Skeletal muscle tissue (tissue), 4 donors: Measurements from ENCODE around the gene CALM3. TPM values are rescaled to one million over a fixed set of nuclear protein-coding genes. Genes with fewer than 3 reads are reported as not detected.

Experiments used
- H3K27ac ChIP-seq: one replicate; pipeline ENCODE4 v1.7.0; 2013; ENCODE audit warnings: mild to moderate bottlenecking, low read depth, low read length, inconsistent platforms
- H3K27me3 ChIP-seq, 3 donors: one replicate each; pipeline ENCODE4 v1.7.0; 2013; ENCODE audit warnings: low read length in 3 of 3; ENCODE audit not compliant: control insufficient read depth in 3 of 3, insufficient read depth in 3 of 3
- H3K36me3 ChIP-seq, 3 donors: one replicate each; pipeline ENCODE4 v1.7.0; 2013; ENCODE audit warnings: low read length in 3 of 3; ENCODE audit not compliant: control insufficient read depth in 3 of 3, insufficient read depth in 3 of 3
- H3K4me1 ChIP-seq, 3 donors: one replicate each; pipeline ENCODE4 v1.7.0; 2013; ENCODE audit warnings: low read length in 3 of 3, mild to moderate bottlenecking in 3 of 3; ENCODE audit not compliant: control insufficient read depth in 3 of 3, insufficient read depth in 3 of 3
- H3K4me3 ChIP-seq, 3 donors: one replicate each; pipeline ENCODE4 v1.7.0; 2013; ENCODE audit warnings: low read length in 3 of 3
- H3K9ac ChIP-seq, 3 donors: one replicate each; pipeline ENCODE4 v1.7.0; 2013; ENCODE audit warnings: low read length in 3 of 3, mild to moderate bottlenecking in 3 of 3, moderate library complexity in 2 of 3, low read depth in 1 of 3
- H3K9me3 ChIP-seq, 3 donors: one replicate each; pipeline ENCODE4 v1.7.0; 2013; ENCODE audit warnings: low read length in 3 of 3; ENCODE audit not compliant: control insufficient read depth in 3 of 3
- total RNA-seq: library from RNA; depleted of rRNA; stranded (reverse); fragments of >200 nt; gene quantifications from one replicate; pipeline ENCODE4 v1.2.3, GENCODE V29; 2014
- donor health status: Osteomylitis.

CALM3 gene
- total RNA-seq, 1 donor from 2014 or later = 55.3 TPM

- no peaks in the 10 kb centered on the region for H3K9me3 ChIP-seq
- H3K27me3 ChIP-seq = no peaks in the 10 kb centered on the region
- peak overlapping the region in 1 of 3 donors; percentile 64 for H3K9ac ChIP-seq
- H3K4me1 ChIP-seq = peaks cover 24 to 44% (median 40%) of the 10 kb centered on the region in 3 donors
- H3K4me3 ChIP-seq = no peak overlapping the region
- no peak overlapping the region for H3K27ac ChIP-seq
- peaks cover 44 to 48% (median 47%) of the 10 kb centered on the region in 3 donors for H3K36me3 ChIP-seq
These were observed 4.3 kb downstream of the CALM3 start for GRCh38 chr19:46605356-46605821.

- Histone ChIP-seq H3K4me3 (no peak overlapping the region), H3K27ac (no peak overlapping the region), H3K36me3 (peaks cover 47 to 51% (median 49%) of the 10 kb centered on the region in 3 donors), H3K9ac (peak overlapping the region in 1 of 3 donors; percentile 64), H3K27me3 (no peaks in the 10 kb centered on the region), H3K4me1 (peaks cover 24 to 41% (median 40%) of the 10 kb centered on the region in 3 donors), H3K9me3 (no peaks in the 10 kb centered on the region)
These were observed 4.9 kb downstream of the CALM3 start for GRCh38 chr19:46606019-46606418.

GRCh38 chr19:46606681-46607447, 5.7 kb downstream of the CALM3 start:
- H3K27ac ChIP-seq = no peak overlapping the region
- H3K4me3 ChIP-seq = no peak overlapping the region
- H3K9me3 ChIP-seq = no peaks in the 10 kb centered on the region
- H3K4me1 ChIP-seq = peaks cover 24 to 41% (median 40%) of the 10 kb centered on the region in 3 donors
- peak overlapping the region in 1 of 3 donors; percentile 16 for H3K9ac ChIP-seq
- H3K27me3 ChIP-seq = no peaks in the 10 kb centered on the region
- H3K36me3 ChIP-seq = peaks cover 47 to 51% (median 49%) of the 10 kb centered on the region in 3 donors

GRCh38 chr19:46607448-46607841, 6.3 kb downstream of the CALM3 start:
- Histone ChIP-seq H3K4me1 (peaks cover 21 to 38% (median 35%) of the 10 kb centered on the region in 3 donors), H3K36me3 (peaks cover 47 to 51% (median 49%) of the 10 kb centered on the region in 3 donors), H3K9me3 (no peaks in the 10 kb centered on the region), H3K9ac (peak overlapping the region in 1 of 3 donors; percentile 16), H3K4me3 (no peak overlapping the region), H3K27ac (no peak overlapping the region), H3K27me3 (no peaks in the 10 kb centered on the region)

- Histone ChIP-seq H3K36me3 (peaks cover 47 to 51% (median 49%) of the 10 kb centered on the region in 3 donors), H3K4me3 (no peak overlapping the region), H3K9me3 (no peaks in the 10 kb centered on the region), H3K27me3 (no peaks in the 10 kb centered on the region), H3K9ac (no peak overlapping the region), H3K27ac (no peak overlapping the region), H3K4me1 (peaks cover 14 to 31% (median 28%) of the 10 kb centered on the region in 3 donors)
These were observed 7.0 kb downstream of the CALM3 start for GRCh38 chr19:46608178-46608577.

- no peak overlapping the region for H3K27ac ChIP-seq
- no peaks in the 10 kb centered on the region for H3K27me3 ChIP-seq
- no peak overlapping the region for H3K9ac ChIP-seq
- no peaks in the 10 kb centered on the region for H3K9me3 ChIP-seq
- peaks cover 8 to 25% (median 22%) of the 10 kb centered on the region in 3 donors for H3K4me1 ChIP-seq
- H3K4me3 ChIP-seq = no peak overlapping the region
- H3K36me3 ChIP-seq = peaks cover 47 to 51% (median 49%) of the 10 kb centered on the region in 3 donors
These were observed 7.6 kb downstream of the CALM3 start for GRCh38 chr19:46608581-46609345.

GRCh38 chr19:46609511-46610412, 8.6 kb downstream of the CALM3 start:
- Histone ChIP-seq H3K36me3 (peaks cover 47 to 51% (median 49%) of the 10 kb centered on the region in 3 donors), H3K27ac (no peak overlapping the region), H3K9ac (no peak overlapping the region), H3K27me3 (no peaks in the 10 kb centered on the region), H3K4me1 (peaks cover 3 to 22% (median 19%) of the 10 kb centered on the region in 3 donors), H3K9me3 (no peaks in the 10 kb centered on the region), H3K4me3 (no peak overlapping the region)

- Histone ChIP-seq H3K4me1 (peaks cover 3 to 16% (median 13%) of the 10 kb centered on the region in 3 donors), H3K27me3 (no peaks in the 10 kb centered on the region), H3K9ac (no peak overlapping the region), H3K4me3 (no peak overlapping the region), H3K27ac (no peak overlapping the region), H3K36me3 (peaks cover 47 to 51% (median 49%) of the 10 kb centered on the region in 3 donors), H3K9me3 (no peaks in the 10 kb centered on the region)
These were observed 9.3 kb downstream of the CALM3 start for GRCh38 chr19:46610413-46610775.
